IPS DF 6.9 (cell line): Measurements from ENCODE around the gene DRAXIN.

Experiments
- DNase-seq: peaks from one replicate; pipeline ENCODE4 v3.0.0-alpha.2; 2013; ENCODE audit warnings: low read depth, low spot score
- H3K27ac ChIP-seq: one replicate; pipeline ENCODE4 v1.5.1; 2013; ENCODE audit warnings: low read length, control low read depth
- H3K27me3 ChIP-seq: 2 replicates; pipeline ENCODE4 v1.6.1; 2013; ENCODE audit warnings: mild to moderate bottlenecking, low read length; ENCODE audit not compliant: control insufficient read depth, insufficient read depth
- H3K36me3 ChIP-seq: 2 replicates; pipeline ENCODE4 v1.6.1; 2013; ENCODE audit warnings: low read length; ENCODE audit not compliant: control insufficient read depth, insufficient read depth
- H3K4me1 ChIP-seq: 2 replicates; pipeline ENCODE4 v1.6.1; 2013; ENCODE audit warnings: low read length; ENCODE audit not compliant: control insufficient read depth, insufficient read depth
- H3K4me3 ChIP-seq: 2 replicates; pipeline ENCODE4 v1.5.1; 2013; ENCODE audit warnings: mild to moderate bottlenecking, low read length
- H3K9me3 ChIP-seq: 2 replicates; pipeline ENCODE4 v1.6.1; 2013; ENCODE audit warnings: low read length, inconsistent platforms; ENCODE audit not compliant: control insufficient read depth, insufficient read depth
- WGBS: extraction: QIAGEN DNeasy Blood & Tissue Kit; methylation state at CpG from one replicate; pipeline ENCODE4 v1.1.7; 2013; ENCODE audit warnings: mixed read lengths, missing lambda C conversion rate; ENCODE audit not compliant: insufficient read length, insufficient coverage; 5-methylcytosine and 5-hydroxymethylcytosine counted together

Gene DRAXIN

DNA sequence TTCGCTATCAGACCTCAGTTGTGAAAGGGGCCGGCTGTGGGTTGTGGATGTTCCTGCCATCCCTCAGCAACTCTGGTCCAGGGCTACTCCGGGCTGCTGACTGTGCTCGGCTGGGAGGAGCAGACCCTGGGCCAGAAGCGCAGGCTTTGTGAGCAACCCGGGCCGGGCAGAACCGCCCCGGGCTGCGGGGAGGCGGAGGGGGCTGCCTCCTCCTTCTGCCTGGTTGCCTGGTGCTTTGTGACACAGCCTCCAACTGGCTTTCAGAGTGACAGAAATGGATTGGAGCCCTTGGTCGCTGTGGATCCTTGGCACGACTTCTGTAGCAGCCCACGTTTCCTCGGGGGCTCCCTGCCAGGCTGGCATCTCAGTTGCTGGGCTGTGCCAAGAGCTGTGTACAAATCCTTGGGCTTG is 10.0 kb downstream of the DRAXIN start:
- no CpG with 5 or more reads among the region's 15 CpGs for WGBS

DNA sequence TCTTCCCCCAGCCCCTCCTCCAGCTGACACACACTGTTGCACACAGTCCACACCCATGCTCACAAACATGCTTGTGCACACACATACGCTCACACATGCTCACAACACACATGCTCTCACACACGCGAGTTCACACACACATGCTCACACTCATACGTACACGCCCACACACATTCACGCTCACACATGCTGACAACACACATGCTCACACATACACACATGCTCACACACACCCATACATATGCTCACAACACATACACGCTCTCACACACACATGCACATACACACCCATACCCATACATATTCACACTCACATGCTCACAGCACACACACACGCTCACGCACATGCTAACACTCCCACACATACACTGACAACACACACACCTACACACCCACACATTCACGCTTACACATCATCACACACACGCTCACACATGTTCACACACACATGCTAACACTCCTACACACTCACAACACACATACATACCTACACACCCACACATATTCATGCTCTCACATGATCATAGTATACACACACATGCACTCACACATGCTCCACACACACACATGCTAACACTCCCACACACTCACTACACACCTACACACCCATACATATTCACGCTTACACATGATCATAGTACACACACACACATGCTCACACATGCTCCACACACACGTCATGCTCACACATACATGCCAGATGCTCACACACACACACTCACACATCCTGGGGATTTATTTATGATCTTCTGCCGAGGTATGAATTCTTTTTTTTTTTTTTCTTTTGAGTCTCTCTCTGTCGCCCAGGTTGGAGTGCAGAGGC is 10.7 kb downstream of the DRAXIN start:
- no peak overlapping the region for H3K4me3 ChIP-seq
- peaks cover 3% of the 10 kb centered on the region; the same call in 1 of the 2 replicates for H3K36me3 ChIP-seq
- H3K27me3 ChIP-seq = no peaks in the 10 kb centered on the region
- no peak overlapping the region for H3K27ac ChIP-seq
- peaks cover 22% of the 10 kb centered on the region; the same call in 1 of the 2 replicates for H3K4me1 ChIP-seq
- WGBS = 100% methylated on average over 10 of the region's 15 CpGs
- DNase-seq = no peak
- no peaks in the 10 kb centered on the region for H3K9me3 ChIP-seq

More for the DNA sequence above, 10.0 kb downstream of the DRAXIN start:
- Histone ChIP-seq H3K4me3 (no peak overlapping the region), H3K36me3 (peaks cover 3% of the 10 kb centered on the region; the same call in 1 of the 2 replicates), H3K4me1 (peaks cover 22% of the 10 kb centered on the region; the same call in 1 of the 2 replicates), H3K27me3 (no peaks in the 10 kb centered on the region), H3K9me3 (no peaks in the 10 kb centered on the region), H3K27ac (no peak overlapping the region)
- DNase-seq = no peak

DNA sequence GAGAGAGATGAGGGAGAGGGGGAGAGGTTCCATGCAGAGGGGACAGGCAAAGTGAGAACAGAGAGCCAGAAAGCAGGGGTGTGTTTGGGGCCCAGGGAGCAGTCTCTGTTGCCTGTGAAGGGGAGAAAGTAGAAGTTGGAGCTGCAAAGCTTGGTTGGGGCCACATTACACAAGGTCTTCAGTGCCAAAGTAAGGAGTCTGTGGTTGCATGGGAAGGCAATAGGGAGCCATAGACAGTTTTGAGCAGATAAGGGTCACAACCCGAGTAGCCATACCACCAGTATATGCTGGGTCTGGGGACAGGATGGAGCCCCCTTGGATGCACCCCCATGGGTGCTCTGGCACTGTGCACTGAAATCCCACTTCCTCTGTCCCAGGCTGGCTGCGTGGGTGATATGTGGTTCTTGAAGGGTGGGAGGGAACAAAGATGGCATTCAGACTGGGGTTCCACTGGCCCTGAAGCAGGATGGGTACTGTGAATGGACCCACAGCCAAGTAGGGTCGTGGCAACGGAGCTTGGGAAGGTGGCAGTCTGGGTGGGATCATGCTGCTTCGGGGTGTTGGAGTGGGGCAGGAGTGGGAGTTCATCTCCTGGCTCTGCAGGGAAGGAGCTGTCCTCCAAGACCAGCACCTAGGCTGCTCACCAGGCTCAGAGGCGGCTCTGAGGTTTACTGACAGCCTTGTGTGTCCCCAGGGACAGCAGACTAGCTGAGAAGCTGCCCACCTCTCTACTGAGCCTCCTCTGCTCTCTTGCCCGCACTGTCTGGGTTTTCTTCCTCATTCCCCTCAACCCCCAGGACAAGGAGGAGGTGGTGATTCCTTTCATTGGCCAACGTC is 12.1 kb downstream of the DRAXIN start:
- Histone ChIP-seq H3K4me1 (peaks cover 23% of the 10 kb centered on the region; the same call in 1 of the 2 replicates), H3K4me3 (no peak overlapping the region), H3K27me3 (no peaks in the 10 kb centered on the region), H3K9me3 (no peaks in the 10 kb centered on the region), H3K27ac (no peak overlapping the region), H3K36me3 (peaks cover 3% of the 10 kb centered on the region; the same call in 1 of the 2 replicates)
- no peak for DNase-seq
- WGBS = no CpG with 5 or more reads among the region's 8 CpGs

DNA sequence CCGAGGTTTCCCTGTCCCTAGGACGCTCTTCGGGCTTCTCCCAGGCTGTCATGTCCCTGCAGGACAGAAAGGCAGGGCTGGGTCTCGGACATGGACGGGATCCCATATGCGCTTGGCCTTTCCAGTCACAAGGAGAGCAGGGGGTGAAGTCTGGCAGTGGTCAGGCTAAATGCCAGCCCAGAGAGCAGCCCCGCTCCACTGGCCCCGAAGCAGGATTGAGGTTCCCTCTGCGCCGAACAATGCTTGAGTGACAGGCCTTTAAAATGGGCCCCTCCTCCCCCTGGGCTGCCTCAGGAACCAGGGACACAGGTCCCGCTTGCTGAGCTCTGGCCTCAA is 12.7 kb downstream of the DRAXIN start:
- DNase-seq = no peak
- no peak overlapping the region for H3K27ac ChIP-seq
- H3K4me1 ChIP-seq = peaks cover 23% of the 10 kb centered on the region; the same call in 1 of the 2 replicates
- no peaks in the 10 kb centered on the region for H3K9me3 ChIP-seq
- no peaks in the 10 kb centered on the region for H3K27me3 ChIP-seq
- WGBS = no CpG with 5 or more reads among the region's 11 CpGs
- H3K4me3 ChIP-seq = no peak overlapping the region
- peaks cover 3% of the 10 kb centered on the region; the same call in 1 of the 2 replicates for H3K36me3 ChIP-seq

DNA sequence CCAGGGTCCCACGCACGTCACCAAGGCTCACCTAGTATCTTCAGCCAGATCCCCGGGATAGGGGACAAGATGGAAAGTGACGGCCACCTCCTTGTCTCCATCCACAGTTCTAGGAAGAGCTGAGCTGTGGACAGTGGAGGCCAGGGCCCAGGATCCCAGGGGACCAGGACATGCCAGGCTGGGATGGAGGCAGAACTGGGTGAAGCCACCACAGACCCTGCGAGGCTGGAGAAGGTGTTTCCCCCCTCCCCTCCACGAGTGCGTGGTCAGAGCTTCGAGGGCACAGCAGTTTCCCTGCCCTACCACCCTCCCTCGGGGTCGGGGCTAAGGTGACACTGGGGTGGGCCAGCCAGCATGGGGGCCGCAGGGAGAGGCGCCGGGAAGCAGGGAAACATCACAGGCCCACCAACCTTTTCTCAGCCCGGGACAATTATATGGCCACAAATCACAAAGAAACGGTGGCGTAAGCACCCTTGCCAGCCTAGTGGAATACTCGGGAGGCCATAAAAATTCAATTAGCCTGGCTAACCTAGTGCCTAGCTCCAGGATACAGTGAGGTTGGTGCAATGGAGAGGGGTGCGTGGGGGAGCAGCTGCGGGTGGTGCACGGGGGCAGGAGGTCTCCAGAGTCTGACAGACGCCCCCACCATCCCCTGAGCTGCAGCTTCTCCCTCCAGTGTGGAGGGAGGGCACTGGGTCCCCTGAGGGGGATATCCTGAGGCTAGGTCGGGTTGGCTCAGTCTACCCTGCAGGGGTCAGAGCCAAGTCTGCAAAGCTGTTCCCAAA is 13.4 kb downstream of the DRAXIN start:
- no peaks in the 10 kb centered on the region for H3K27me3 ChIP-seq
- no CpG with 5 or more reads among the region's 22 CpGs for WGBS
- peaks cover 3% of the 10 kb centered on the region; the same call in 1 of the 2 replicates for H3K36me3 ChIP-seq
- no peaks in the 10 kb centered on the region for H3K9me3 ChIP-seq
- peaks cover 23% of the 10 kb centered on the region; the same call in 1 of the 2 replicates for H3K4me1 ChIP-seq
- no peak for DNase-seq
- no peak overlapping the region for H3K4me3 ChIP-seq
- H3K27ac ChIP-seq = no peak overlapping the region

DNA sequence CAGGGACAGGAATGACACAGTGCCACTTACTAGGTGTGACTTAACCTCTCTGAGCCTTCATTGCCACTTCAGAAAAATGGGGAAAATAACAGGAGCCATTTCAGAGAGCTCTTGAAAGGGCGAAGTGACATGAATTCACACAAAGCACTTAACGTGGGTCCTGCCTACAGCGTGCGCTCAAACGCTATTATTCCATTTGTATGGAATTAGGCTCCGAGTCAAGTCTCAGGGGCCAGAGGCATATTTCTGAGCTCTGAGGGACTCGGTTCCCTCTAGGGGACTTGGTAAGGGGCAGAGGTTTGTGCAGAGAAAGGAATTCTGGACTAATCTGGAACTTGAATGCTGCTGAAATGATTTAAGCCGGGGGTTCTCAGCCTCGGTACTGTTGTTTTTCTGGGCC is 14.1 kb downstream of the DRAXIN start:
- Histone ChIP-seq H3K27me3 (no peaks in the 10 kb centered on the region), H3K4me3 (no peak overlapping the region), H3K9me3 (no peaks in the 10 kb centered on the region), H3K27ac (no peak overlapping the region), H3K4me1 (peaks cover 23% of the 10 kb centered on the region; the same call in 1 of the 2 replicates), H3K36me3 (peaks cover 3% of the 10 kb centered on the region; the same call in 1 of the 2 replicates)
- DNase-seq = no peak
- WGBS = no CpG with 5 or more reads among the region's 9 CpGs

DNA sequence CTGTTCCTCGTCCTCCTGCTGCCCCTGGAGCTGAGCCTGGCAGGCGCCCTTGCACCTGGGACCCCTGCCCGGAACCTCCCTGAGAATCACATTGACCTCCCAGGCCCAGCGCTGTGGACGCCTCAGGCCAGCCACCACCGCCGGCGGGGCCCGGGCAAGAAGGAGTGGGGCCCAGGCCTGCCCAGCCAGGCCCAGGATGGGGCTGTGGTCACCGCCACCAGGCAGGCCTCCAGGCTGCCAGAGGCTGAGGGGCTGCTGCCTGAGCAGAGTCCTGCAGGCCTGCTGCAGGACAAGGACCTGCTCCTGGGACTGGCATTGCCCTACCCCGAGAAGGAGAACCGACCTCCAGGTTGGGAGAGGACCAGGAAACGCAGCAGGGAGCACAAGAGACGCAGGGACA is 14.8 kb downstream of the DRAXIN start:
- Histone ChIP-seq H3K27ac (no peak overlapping the region), H3K9me3 (no peaks in the 10 kb centered on the region), H3K36me3 (peaks cover 3% of the 10 kb centered on the region; the same call in 1 of the 2 replicates), H3K4me1 (peaks cover 18% of the 10 kb centered on the region; the same call in 1 of the 2 replicates), H3K27me3 (no peaks in the 10 kb centered on the region), H3K4me3 (no peak overlapping the region)
- no peak for DNase-seq
- no CpG with 5 or more reads among the region's 14 CpGs for WGBS

DNA sequence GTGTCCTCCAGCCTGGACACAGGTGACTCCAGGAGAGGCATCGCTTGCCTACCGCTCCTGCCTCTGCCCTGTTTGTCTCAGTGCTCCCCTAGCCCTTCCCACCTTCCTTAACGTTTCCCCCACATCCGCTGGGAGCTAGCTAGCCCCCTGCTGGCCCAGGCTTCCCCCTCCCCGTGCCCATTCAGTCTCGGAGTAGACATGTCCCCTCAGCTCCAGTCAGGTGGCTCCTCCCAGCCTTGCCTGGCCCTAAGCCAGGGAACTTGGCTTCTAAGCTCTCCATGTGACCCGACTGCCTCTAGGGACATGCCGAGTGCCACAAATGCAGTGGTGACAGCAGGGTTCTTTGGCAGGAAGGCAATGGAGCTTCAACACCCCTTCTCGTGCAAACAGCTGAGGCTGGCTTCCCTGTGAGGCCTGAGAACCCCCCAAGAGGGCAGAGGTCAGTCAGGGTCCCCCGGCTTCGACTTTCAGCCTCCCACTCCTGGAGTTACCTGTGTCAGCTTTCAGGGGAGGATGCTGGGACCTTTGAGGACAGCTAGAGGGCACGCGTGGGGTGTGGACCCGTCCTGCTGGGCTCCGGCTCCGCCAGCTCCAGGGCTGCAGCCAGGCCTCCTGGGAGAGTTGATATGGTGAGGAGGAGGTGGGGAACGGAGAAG is 16.2 kb downstream of the DRAXIN start:
- no peaks in the 10 kb centered on the region for H3K27me3 ChIP-seq
- WGBS = no CpG with 5 or more reads among the region's 17 CpGs
- H3K9me3 ChIP-seq = no peaks in the 10 kb centered on the region
- peaks cover 19% of the 10 kb centered on the region; the same call in 1 of the 2 replicates for H3K4me1 ChIP-seq
- H3K4me3 ChIP-seq = no peak overlapping the region
- 0 out of 2 replicates have a peak, but pooled peaks cover 6% of the 10 kb centered on the region for H3K36me3 ChIP-seq
- no peak overlapping the region for H3K27ac ChIP-seq
- DNase-seq = no peak

DNA sequence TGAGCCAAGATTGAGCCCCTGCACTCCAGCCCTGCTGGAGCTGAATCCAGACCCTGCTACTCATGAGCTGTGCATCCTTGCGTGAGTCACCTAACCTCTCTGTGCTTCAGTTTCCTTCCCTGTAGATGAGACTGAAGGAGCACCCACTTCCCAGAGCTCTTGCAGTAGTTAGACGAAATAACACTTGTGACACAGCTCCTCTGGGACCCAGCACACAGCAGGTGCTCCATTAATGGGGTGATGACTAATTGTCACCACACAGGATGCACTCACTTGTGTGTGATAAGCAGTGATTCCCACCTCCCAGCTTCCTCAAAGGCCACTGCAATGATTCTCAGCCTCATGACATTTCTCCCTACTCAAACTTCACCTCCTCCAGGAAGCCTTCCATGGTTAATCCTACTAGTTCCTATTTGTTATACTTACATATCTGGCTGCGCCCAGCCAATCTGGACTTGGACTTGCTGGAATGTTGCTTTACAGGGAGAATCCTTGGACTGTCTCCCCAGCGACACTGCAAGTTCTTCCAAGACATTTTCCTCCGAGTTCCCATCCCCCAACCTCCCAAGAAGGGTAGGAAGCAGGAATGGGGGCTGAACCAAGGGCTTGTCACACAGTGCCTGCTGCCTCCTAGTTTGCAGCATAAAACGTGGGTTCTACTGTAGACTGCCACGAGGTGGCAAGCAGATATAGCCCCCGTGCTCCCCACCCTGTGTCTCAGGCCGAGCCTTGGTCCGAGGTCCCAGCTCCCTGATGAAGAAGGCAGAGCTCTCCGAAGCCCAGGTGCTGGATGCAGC is 17.2 kb downstream of the DRAXIN start:
- Histone ChIP-seq H3K27me3 (no peaks in the 10 kb centered on the region), H3K9me3 (no peaks in the 10 kb centered on the region), H3K4me1 (peaks cover 17% of the 10 kb centered on the region; the same call in 1 of the 2 replicates), H3K4me3 (no peak overlapping the region), H3K27ac (no peak overlapping the region), H3K36me3 (0 out of 2 replicates have a peak, but pooled peaks cover 6% of the 10 kb centered on the region)
- no CpG with 5 or more reads among the region's 11 CpGs for WGBS
- DNase-seq = no peak
